Neuronal stem cell (in vitro differentiated cells): ENCODE data around the gene INCA1.
A peak's percentile ranks its signal among the peaks of the same experiment; 100 is the strongest.

ENCODE experiments used
- DNase-seq: peaks from one replicate; pipeline ENCODE4 v3.0.0-alpha.2; 2013; ENCODE audit warnings: low spot score
- H2AFZ ChIP-seq: one replicate; pipeline ENCODE4 v1.6.1; 2013; ENCODE audit warnings: mild to moderate bottlenecking, low read length, inconsistent platforms
- H2AK5ac ChIP-seq: 2 replicates; pipeline ENCODE4 v1.6.1; 2013; ENCODE audit warnings: low read depth, mild to moderate bottlenecking, inconsistent platforms, low read length, moderate library complexity, mixed read lengths
- H2BK120ac ChIP-seq: 2 replicates; pipeline ENCODE4 v1.6.1; 2013; ENCODE audit warnings: low read depth, mild to moderate bottlenecking, inconsistent platforms, low read length, moderate library complexity, mixed read lengths
- H2BK12ac ChIP-seq: one replicate; pipeline ENCODE4 v1.6.1; 2013; ENCODE audit warnings: low read length, inconsistent platforms
- H2BK15ac ChIP-seq: 2 replicates; pipeline ENCODE4 v1.6.1; 2013; ENCODE audit warnings: mild to moderate bottlenecking, low read length, inconsistent platforms, mixed read lengths
- H2BK5ac ChIP-seq: one replicate; pipeline ENCODE4 v1.6.1; 2013; ENCODE audit warnings: inconsistent platforms, mild to moderate bottlenecking, low read length, moderate library complexity
- H3K14ac ChIP-seq: one replicate; pipeline ENCODE4 v1.6.1; 2013; ENCODE audit warnings: low read length, inconsistent platforms
- H3K18ac ChIP-seq: 2 replicates; pipeline ENCODE4 v1.6.1; 2013; ENCODE audit warnings: low read length, inconsistent platforms
- H3K23ac ChIP-seq: 2 replicates; pipeline ENCODE4 v1.6.1; 2013; ENCODE audit warnings: low read depth, mild to moderate bottlenecking, mixed read lengths, low read length, inconsistent platforms; ENCODE audit not compliant: poor library complexity
- H3K27ac ChIP-seq: replicated peaks from 3 replicates; pipeline ENCODE4 v1.5.1; 2013; ENCODE audit warnings: low read length, inconsistent platforms
- H3K27me3 ChIP-seq, 3 experiments: 2 replicates each; pipeline ENCODE4 v1.6.1; 2013; ENCODE audit warnings: low read length in 3 of 3, mild to moderate bottlenecking in 2 of 3, inconsistent platforms in 1 of 3, low read depth in 1 of 3, mixed read lengths in 1 of 3, moderate library complexity in 1 of 3; ENCODE audit not compliant: control insufficient read depth in 3 of 3, insufficient read depth in 3 of 3
- H3K36me3 ChIP-seq, 2 donors: replicated peaks in 1 of 2; 2 replicates each; pipeline ENCODE4 v1.6.1; 2013; ENCODE audit warnings: low read length in 2 of 2; ENCODE audit not compliant: control insufficient read depth in 2 of 2, insufficient read depth in 2 of 2
- H3K4ac ChIP-seq: 2 replicates; pipeline ENCODE4 v1.6.1; 2013; ENCODE audit warnings: inconsistent platforms, mild to moderate bottlenecking, low read length, moderate library complexity
- H3K4me1 ChIP-seq, 2 donors: 1 replicate in 1 of 2; 2 replicates in 1 of 2; pipeline ENCODE4 v1.6.1; 2013; ENCODE audit warnings: low read length in 2 of 2, low read depth in 1 of 2; ENCODE audit not compliant: control insufficient read depth in 2 of 2, insufficient read depth in 1 of 2
- H3K4me2 ChIP-seq: one replicate; pipeline ENCODE4 v1.6.1; 2013; ENCODE audit warnings: mild to moderate bottlenecking, low read length, inconsistent platforms; ENCODE audit not compliant: insufficient read depth, poor library complexity, severe bottlenecking
- H3K4me3 ChIP-seq, 2 donors: 2 replicates each; pipeline ENCODE4 v1.5.1; 2013; ENCODE audit warnings: low read length in 2 of 2, mild to moderate bottlenecking in 2 of 2, inconsistent platforms in 1 of 2, moderate library complexity in 1 of 2
- H3K79me1 ChIP-seq: one replicate; pipeline ENCODE4 v1.6.1; 2013; ENCODE audit warnings: low read depth, mild to moderate bottlenecking, inconsistent platforms, low read length, moderate library complexity
- H3K9ac ChIP-seq: one replicate; pipeline ENCODE4 v1.6.1; 2013; ENCODE audit warnings: mild to moderate bottlenecking, low read depth, low read length, inconsistent platforms; ENCODE audit not compliant: poor library complexity
- H3K9me3 ChIP-seq, 2 donors: replicated peaks in 1 of 2; 2 replicates each; pipeline versions ENCODE3 to v1.6.1; 2013; ENCODE audit warnings: low read length in 2 of 2, mild to moderate bottlenecking in 2 of 2, inconsistent platforms in 1 of 2, low read depth in 1 of 2, mixed read lengths in 1 of 2, moderate library complexity in 1 of 2; ENCODE audit not compliant: control insufficient read depth in 2 of 2, insufficient read depth in 1 of 2
- H4K8ac ChIP-seq: one replicate; pipeline ENCODE4 v1.6.1; 2013; ENCODE audit warnings: low read depth, mild to moderate bottlenecking, inconsistent platforms, low read length, moderate library complexity
- H4K91ac ChIP-seq: one replicate; pipeline ENCODE4 v1.6.1; 2013; ENCODE audit warnings: low read length, low read depth, mild to moderate bottlenecking, inconsistent platforms; ENCODE audit not compliant: poor library complexity
- WGBS, 2 donors: extraction: QIAGEN DNeasy Blood & Tissue Kit; methylation state at CpG; one replicate each; pipeline ENCODE4 v1.1.7; 2013; ENCODE audit warnings: missing lambda C conversion rate in 2 of 2, mixed read lengths in 1 of 2; ENCODE audit not compliant: insufficient read length in 2 of 2, insufficient replicate concordance in 1 of 2; ENCODE audit errors: extremely low coverage in 2 of 2; 5-methylcytosine and 5-hydroxymethylcytosine counted together

Gene INCA1

DNA sequence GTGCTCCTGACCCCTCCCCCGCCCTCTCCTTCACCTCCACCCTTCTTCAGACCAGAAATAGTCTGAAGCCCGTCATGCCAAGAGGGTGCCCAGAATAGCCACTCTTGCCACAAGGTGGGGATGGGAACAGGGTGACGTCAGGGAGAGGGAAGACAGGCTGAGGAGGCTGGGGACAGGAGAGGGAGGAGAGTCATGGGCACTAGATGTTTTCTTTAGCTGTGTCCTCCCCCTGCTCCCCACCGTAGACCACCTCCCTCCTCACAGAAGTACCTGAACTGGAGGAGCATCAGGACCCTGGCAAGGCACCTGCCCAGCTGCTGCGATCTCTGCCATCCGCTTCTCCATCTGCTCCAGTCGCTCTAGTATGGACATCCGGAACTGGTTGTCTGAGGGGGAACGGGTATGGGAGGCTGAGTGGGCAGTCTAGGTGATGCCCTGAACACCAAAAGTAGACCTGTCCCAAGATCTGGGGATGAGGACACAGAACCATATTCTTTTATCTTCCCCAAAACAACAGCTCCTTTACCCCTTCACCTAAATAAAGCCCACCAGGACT is 23.1 kb downstream of the INCA1 start:
- Histone ChIP-seq H3K14ac (no peak overlapping the region), H3K23ac (no peak overlapping the region), H2BK15ac (no peak overlapping the region), H3K79me1 (no peaks in the 10 kb centered on the region), H3K4ac (no peak overlapping the region), H3K9ac (no peak overlapping the region), H2BK12ac (no peak overlapping the region), H3K9me3 (peaks cover 0 to 1% of the 10 kb centered on the region in 2 donors), H2AK5ac (no peak overlapping the region), H3K18ac (no peak overlapping the region), H3K36me3 (peaks cover 10 to 20% of the 10 kb centered on the region in 2 donors), H2AFZ (no peak overlapping the region), H3K4me2 (no peak overlapping the region), H4K91ac (no peak overlapping the region), H4K8ac (no peak overlapping the region), H3K27ac (no peak overlapping the region), H3K4me1 (peaks cover 2 to 3% of the 10 kb centered on the region in 2 donors), H2BK120ac (no peak overlapping the region), H3K4me3 (no peak overlapping the region), H3K27me3 (no peaks in the 10 kb centered on the region), H2BK5ac (no peak overlapping the region)
- DNase-seq = no peak
- no CpG with 5 or more reads among the region's 9 CpGs for WGBS, 2 donors

DNA sequence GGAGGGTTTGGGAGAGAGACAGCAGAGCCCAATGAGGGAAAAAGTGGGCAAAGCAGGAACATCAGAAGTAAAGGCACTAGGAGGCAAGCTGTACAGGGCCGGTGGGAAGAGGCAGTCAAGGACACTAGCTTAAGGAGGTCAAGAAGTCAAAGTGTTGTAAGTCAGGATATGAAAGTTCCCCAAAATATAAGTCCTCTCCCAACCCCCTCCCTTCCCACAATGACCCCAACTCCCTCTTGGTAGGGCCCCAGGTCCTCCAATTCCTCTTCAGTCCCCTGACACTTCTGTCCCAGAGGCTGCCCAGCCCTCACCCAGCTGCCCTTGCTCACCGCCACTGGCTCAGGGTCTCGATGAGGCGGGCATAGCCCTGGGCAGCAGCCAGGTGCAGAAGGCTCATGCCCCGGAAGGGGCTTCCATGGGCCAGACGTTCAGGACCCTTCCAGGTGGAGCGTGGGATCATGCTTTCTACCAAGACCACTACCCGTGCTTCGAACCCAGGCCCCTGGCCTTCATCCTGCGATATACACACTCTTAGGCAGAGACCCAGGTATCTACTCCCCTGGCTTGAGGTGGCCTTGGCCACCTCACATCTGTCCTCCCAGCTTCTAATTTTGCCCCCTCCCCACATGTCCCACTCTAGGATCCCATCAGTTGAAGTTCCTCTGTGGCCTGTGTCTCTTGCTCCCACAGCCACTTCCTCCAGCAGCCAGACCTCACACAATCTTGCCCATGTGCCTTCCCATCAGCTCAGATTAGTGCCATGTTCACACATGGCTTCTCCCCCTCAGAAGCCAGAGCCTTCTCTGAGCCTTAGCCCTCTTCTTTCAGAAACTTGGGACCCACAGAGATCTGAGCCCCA is 23.8 kb downstream of the INCA1 start:
- no peak overlapping the region for H2BK12ac ChIP-seq
- H2BK15ac ChIP-seq = no peak overlapping the region
- no peak overlapping the region for H2BK120ac ChIP-seq
- no peaks in the 10 kb centered on the region for H3K79me1 ChIP-seq
- no peak overlapping the region for H3K9ac ChIP-seq
- H3K18ac ChIP-seq = no peak overlapping the region
- peaks cover 0 to 1% of the 10 kb centered on the region in 2 donors for H3K9me3 ChIP-seq
- no peaks in the 10 kb centered on the region for H3K27me3 ChIP-seq
- H3K4me3 ChIP-seq = no peak overlapping the region
- no peak overlapping the region for H2AK5ac ChIP-seq
- DNase-seq = no peak
- no peak overlapping the region for H3K4ac ChIP-seq
- H3K36me3 ChIP-seq = peaks cover 10 to 20% of the 10 kb centered on the region in 2 donors
- no peak overlapping the region for H4K8ac ChIP-seq
- H3K14ac ChIP-seq = no peak overlapping the region
- no peak overlapping the region for H3K4me2 ChIP-seq
- H3K4me1 ChIP-seq = peaks cover 2 to 10% of the 10 kb centered on the region in 2 donors
- H4K91ac ChIP-seq = peak overlapping the region; percentile 5
- H2AFZ ChIP-seq = no peak overlapping the region
- no CpG with 5 or more reads among the region's 10 CpGs for whole genome bisulfite sequencing, 2 donors
- no peak overlapping the region for H3K27ac ChIP-seq
- no peak overlapping the region for H2BK5ac ChIP-seq
- H3K23ac ChIP-seq = no peak overlapping the region

- DNase-seq = no peak
- Histone ChIP-seq H3K4me1 (peaks cover 4 to 11% of the 10 kb centered on the region in 2 donors), H3K36me3 (peaks cover 10 to 20% of the 10 kb centered on the region in 2 donors)
Observed at GRCh38 chr17:4972752-4973151, 24.6 kb downstream of the INCA1 start.

GRCh38 chr17:4972322-4972721 is 25.0 kb downstream of the INCA1 start:
- Histone ChIP-seq H2AFZ (no peak overlapping the region), H4K8ac (no peak overlapping the region), H2BK15ac (no peak overlapping the region), H3K27ac (no peak overlapping the region), H2AK5ac (no peak overlapping the region), H3K79me1 (peaks cover 2% of the 10 kb centered on the region), H2BK12ac (no peak overlapping the region), H2BK120ac (no peak overlapping the region), H3K4me1 (peaks cover 4 to 11% of the 10 kb centered on the region in 2 donors), H3K4ac (no peak overlapping the region), H3K4me3 (no peak overlapping the region), H3K9ac (peak overlapping the region; percentile 65), H3K27me3 (no peaks in the 10 kb centered on the region), H3K4me2 (no peak overlapping the region), H2BK5ac (no peak overlapping the region), H3K18ac (no peak overlapping the region), H3K23ac (no peak overlapping the region), H3K36me3 (peaks cover 7 to 20% of the 10 kb centered on the region in 2 donors), H3K9me3 (peaks cover 0 to 1% of the 10 kb centered on the region in 2 donors), H4K91ac (no peak overlapping the region), H3K14ac (no peak overlapping the region)
- DNase-seq = no peak
- no CpG with 5 or more reads among the region's 12 CpGs for WGBS, 2 donors

More at GRCh38 chr17:4972752-4973151, 24.6 kb downstream of the INCA1 start:
- Histone ChIP-seq H3K4me2 (no peak overlapping the region), H3K79me1 (peaks cover 2% of the 10 kb centered on the region), H2BK12ac (no peak overlapping the region), H2AFZ (no peak overlapping the region), H3K9ac (no peak overlapping the region), H2AK5ac (no peak overlapping the region), H2BK15ac (no peak overlapping the region), H3K27ac (no peak overlapping the region), H4K91ac (no peak overlapping the region), H2BK5ac (no peak overlapping the region), H3K4me3 (no peak overlapping the region), H3K18ac (no peak overlapping the region), H3K27me3 (no peaks in the 10 kb centered on the region), H3K9me3 (peaks cover 0 to 1% of the 10 kb centered on the region in 2 donors), H3K23ac (peak overlapping the region; percentile 39), H4K8ac (no peak overlapping the region), H2BK120ac (no peak overlapping the region), H3K4ac (no peak overlapping the region), H3K14ac (no peak overlapping the region)
- WGBS, 2 donors = no CpG with 5 or more reads among the region's 12 CpGs
